HG02763 (cell line): ENCODE measurements around the gene KCNQ1OT1.

Source experiments
- ATAC-seq: cut with Tn5 transposase; IDR thresholded peaks from one replicate; pipeline ENCODE4 v1.9.1; 2021; ENCODE audit warnings: mild to moderate bottlenecking, moderate library complexity; ENCODE audit not compliant: unreplicated experiment

The KCNQ1OT1 gene

DNA sequence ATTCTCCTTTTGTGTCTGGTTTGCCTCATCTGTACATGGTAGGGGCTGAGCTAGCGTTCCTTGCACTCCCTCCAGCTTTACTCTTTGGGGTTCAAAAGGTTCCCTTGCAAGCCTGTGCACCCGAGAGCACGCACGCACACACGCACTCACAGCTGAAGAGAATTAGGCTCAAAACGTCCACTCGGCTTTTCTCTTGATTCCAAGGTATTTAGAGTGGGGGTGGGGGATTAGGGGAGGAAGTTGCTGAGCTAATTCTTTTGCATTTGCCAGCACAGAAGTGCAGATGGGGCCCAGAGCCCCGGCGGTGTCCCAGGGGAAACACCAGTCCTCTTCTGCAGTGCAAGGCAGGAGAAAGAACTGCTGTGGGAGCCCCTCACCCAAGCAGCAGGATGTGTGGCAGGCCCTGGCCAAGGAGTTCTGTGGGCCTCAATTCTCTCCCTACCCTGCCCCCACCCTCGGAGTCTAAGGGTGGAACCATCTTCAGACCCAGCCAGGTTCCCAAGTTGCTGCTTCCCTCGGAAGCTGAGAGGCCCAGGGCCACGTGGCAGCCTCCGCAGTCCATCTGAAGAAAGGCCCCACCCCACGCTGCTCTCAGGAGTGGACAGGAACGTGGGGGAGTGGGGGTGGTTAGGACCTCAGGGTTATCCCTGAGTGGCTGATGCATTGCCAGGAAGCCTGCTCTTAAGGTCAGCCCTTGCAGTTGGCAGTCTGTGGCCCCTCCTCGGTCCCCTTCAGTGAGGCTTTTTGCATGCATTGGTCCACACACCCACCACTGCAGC is 3.8 kb upstream of the KCNQ1OT1 start:
- ATAC-seq: no peak

DNA sequence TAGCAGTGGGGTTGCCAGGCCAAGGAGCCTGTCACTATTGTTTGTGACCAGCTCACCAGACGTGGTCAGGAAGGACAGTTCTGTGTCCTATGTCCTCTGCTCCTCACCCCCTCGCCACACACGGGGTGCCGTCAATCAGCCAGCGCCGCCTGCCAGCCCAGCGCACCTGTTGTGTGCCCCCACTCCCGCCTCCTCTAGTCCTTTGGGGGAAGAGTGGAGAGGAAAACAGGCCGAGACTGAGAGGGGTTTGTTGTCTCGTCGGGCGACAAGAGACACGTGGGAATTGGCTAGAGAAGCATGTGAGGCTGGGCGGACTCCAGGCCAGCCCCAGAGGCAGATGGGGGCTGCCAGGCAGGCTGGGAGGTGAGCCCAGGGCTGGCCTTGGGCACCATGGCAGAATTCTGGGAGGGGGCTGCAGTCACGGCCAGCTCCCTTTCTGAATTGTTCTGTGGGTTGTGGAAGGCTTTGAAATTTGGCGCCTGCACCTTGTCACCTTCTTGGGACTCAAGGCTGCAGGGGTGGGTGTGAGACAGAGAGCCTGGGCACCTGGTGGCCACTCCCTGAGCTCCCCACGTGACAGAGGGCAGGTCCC is 3.1 kb upstream of the KCNQ1OT1 start:
- ATAC-seq: no peak

DNA sequence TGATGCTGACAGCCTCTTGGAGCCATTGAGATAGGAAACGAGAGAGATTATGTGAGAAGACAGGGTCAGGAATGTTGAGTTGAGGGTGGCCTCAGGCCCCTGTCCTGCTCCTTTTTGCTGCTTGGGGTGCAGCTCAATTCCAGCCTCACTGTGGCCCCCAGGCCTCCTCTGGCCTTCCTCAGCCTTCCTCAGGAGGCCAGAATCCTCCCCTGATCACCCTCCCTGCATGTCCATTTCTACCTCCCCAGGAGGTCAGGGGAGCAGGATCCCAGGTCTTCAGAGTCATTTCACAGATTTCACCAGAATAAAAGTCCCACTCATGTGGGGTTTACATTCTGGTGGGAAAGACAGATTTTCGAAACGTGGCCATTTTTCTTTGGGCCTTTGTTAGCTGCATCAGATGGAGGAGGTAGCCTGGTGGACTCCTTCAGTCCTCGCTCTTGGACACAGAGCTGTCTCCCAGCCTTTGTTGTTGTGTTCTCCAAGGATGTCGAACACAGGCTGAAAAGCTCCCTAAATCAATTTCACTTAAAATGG is 2.2 kb upstream of the KCNQ1OT1 start:
- no peak for ATAC-seq

DNA sequence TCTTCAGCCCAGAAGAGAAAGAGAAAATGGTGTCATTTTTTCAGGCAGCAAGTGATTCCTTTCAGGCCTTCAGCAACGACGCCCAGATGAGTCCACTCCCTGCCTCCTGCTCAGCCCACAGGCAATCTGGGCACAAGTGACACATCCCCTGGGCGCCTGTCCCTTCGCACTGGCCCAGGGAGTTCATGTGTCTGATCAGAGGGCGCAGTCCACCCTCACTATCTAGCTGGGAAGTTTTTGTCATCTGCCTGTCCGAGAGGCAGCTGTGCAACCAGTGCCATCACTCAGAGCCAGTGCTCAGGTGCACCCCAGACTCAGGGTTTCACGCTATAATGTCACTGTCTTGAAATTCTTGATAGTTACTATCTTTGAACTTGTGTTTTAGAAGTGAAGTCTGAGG is 1.4 kb upstream of the KCNQ1OT1 start:
- no peak for ATAC-seq

DNA sequence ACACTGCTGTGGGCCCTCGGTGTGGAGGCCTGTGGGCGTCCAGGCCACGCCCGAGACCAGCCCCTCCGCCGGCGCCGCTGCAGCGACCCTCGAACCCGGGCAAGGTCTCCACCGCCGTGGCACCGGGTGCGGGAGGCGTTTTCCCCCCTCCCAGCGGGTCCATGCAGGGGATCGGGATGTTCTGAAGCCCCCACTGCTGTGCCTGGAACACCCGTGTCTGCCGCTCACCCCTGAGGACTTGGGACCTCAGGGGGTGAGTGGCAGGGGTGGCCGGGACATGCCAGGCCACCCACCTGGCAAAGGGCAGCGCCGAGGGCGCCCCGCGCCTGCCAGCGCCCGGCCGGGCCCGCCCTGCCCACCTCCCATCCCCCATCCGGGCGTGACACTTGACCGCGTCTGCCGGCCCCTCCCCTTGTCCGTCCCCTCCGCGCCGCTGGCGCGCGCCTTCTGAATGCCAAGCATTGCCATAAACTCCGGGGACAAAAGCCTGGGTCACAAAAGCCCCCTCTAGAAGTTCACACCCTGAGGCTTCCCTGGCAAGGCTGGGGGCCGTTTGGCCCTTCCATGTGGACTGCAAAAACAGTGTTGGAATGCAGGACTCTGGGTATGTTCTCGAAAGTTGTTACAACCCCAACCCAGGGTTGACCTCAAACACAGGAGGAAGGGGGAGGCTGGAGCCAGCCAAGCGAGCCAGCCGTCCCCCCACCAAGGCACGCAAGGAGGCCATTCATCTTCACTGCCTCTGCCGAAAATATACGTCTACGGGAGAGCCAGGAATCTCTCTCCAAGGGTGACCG is 819 bp upstream of the KCNQ1OT1 start:
- peak; percentile 36 for ATAC-seq

DNA sequence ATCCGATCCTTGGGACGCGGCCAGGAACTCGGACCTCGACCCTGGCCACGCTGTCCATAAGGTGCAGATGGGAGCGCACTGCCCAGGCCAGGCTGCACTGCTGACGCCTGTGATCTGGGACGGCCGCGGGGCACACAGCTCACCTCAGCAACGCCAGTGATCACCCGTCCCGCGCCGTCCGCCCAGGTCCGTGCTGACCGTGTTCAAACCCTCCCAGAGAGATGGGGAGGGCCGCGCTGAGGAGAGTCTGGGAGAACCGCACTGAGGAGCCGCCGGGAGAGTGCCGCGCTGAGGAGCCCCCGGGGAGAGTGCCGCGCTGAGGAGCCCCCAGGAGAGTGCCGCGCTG is 636 bp downstream of the KCNQ1OT1 start:
- ATAC-seq: peak; percentile 3

DNA sequence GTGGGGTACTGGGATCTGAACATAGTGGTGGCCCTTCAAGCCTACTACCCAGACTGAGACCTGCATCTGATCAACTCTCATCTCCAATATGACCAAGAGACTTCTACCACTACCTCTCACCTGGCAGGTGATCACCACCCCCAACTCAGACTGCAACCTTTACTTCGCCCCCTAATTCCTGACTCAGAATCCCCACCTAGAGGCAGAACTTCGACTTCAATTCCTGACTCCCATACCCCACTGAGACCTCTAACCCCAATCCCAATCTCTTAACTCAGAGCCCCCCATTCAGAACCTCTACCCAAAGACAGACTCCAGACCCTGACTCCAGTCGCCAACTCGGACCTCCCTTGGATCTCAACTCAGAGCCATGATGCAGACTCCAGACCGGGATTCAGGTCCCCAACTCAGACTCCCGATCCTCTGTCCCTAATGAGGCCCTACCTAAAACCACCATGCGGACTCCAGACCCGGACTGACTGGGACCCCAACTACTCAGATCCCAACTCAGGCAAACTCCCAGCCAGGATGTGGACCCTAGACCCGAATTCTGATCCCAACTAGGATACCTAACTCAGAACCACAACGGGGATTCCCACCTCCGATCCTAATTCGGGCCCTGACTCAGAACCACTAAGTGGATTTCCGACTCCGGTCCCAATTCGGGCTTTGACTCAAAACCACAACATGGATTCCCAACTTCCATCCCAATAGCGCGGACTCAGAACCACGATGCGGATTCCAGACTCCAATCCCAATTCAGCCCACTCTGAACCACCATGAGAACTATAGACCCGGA is 1.2 kb downstream of the KCNQ1OT1 start:
- ATAC-seq: no peak

DNA sequence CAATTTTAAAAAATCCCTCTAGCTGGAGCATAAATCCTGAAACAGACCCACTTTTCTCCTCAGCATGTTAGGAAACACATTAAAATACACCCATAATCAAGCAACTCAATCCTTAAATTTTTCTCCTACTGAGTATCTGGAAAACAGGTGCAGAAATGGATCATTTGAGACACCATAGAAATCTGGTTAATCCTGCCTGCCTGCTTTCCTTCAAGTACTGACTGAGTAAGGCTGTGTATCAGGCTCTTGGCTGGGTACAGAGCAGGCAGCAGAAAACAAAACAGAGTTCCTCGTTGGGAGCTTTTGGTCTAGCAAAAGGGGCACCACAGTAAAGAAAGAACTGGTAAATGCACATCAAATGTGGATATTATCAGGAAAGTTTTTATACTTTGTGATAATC is 1.9 kb downstream of the KCNQ1OT1 start:
- ATAC-seq: no peak

DNA sequence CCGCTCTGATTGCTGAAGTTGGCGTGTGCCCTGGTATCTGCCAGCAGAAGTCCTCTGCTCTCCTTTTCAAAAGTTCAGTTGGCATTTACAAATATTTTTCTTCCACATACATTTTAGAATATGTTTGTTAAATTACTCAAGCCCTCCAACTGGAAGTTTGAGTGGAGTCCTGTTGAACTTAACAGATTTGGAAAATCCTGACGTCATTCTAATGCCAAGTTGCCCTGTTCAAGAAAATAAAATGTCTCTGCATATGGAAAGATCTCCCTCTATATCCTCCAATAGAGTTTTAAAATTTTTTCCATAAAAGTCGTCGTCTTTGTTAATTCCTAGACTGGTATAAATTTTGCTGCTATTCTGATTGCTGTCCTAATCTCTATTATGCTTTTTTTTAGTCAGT is 3.3 kb downstream of the KCNQ1OT1 start:
- ATAC-seq: no peak

DNA sequence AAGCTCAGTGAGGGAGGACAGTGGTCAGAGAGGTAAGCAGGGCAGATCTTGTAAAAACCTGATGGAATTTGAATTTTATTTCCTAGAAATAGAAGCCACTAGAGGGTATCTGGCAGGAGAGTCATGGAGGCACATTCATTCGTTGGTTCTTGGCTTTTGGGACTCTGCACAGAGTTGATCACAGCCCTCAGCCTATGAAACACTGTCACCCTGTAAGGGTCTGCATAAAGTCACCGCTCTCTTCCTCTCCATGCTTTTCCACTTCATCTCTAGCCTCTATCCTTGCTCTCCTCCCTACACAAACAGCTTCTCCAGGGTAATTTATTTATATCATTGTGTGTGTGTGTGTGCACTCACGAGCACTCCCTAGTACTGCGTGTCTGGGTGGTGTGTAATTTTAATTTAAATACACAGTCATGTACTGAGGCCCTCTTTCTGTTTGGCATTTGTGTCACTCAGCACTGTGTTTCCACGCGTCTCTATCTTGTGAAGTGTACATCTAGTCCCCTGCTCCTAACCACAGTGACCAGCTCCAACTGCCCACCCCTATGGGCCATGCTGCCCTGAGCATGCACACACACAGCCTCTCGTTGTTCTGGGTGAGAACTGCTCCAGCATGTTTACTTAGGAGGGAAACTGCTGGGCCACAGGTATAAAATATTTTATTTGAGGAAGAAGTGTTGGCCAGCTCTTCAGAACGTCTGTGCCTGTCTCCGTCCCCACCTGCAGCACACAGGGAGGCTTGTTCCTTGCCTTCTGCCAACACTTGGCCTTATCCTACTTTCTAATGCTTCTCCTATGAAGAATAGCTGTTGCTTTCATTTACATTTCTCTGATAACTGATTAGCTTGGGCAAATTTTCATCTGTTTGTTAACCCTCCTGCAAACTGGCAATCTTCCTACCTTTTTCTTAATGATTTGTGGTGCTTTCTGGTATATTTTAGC is 4.5 kb downstream of the KCNQ1OT1 start:
- ATAC-seq: no peak

DNA sequence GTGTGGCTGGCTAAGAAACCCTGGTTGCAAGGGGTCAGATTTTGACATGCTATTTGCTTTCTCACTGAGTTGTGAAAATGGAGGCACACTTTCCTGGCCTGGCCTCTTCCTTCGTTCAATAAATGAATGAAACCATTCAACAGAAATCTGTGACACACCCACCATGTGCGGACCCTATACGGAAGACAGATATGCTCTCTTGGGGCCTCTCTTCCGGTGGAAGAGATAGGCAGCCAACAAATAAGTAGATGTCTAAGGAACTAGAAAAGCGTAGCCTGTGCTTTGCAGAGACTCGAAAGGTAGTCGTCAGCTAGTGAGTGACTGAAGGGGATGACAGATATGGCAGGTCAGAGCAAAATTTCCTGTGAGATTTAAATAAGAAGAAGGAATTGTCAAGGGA is 5.3 kb downstream of the KCNQ1OT1 start:
- ATAC-seq: no peak

DNA sequence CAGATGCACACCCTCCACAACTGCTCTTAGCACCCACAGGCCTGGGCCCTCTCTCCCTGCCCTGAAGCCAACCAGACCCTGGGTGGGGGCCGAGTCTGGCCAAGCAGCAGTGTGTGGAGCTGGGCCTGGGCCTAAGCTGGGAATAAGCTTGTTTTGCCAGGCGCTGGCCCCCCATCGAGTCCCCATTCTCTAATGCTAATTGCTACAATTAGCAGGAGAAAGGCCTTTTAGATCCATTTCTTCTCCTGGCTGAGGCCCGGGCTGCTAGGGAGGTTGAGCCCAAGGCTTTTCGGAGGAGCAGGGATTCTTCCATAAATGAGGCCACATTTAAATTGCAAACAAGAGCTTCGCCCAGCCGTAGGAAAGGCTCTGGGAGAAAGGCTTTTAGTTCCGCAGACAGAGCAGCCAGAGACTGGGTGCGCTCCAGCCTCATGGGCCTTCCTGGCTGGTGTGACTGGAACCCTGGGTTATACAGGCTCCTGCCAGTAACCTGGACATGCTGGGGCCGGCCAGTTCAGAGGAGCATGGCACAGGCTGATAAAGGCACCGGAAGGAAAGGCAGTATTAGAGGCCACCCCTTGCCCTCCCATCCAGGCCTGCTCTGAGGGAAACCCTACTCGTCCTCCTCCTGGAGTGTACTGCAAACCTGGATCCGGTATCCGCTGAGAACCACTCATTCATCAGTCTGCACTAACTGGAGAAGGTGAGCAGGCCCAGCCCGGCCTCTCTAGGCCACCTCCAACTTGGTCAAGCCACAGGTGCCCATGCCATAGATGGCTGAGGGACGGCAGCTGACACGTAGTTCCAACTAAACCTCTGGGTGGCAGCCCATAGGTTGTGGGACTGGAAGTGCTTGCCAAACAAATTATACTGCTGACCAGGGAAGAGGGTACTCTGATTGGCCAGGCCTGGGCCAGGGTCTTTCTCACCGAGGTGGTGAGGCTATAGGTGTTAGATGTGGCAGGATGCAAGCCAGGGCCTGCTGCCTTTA is 6.2 kb downstream of the KCNQ1OT1 start:
- ATAC-seq: no peak

DNA sequence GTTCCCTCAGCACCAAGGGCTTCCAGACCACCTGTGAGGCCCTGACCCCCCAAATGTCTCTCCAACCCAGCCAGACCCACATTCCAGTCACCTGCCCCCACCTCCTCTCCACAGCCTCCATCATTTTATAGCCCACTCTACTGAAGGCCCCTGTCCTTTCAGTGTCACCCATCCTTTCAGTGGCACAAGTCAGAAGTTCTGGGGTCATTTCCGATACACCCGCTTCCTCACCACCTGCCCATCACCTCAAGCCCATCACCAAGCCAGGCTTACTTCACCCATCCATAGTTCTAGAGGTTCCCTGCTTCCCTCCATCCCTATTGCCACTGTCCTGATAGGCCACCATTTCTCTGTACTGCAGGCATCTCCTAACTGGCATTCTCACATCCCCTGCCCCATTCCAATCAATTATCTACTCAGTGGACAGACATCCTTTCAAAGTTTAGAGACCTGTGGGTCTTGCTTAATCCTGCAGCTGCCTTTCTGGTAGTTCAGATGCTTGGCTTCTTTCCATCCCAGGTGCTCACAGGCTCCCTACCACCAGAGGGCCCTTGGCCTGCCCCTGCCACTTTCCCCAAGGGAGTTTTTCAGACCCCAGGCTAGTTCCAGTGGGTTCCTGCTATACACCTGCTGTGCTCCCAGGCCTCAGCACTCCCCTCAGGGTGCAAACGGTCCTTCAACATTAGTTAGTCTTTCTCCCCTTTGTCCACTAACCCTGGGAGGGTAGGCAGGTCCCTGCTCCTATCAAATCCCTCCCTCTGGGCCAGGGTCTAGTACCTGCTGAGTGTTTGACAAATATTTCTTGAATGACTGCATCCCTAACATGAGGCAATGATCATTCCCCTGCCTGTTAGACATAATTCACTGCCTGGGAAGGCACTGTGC is 7.6 kb downstream of the KCNQ1OT1 start:
- ATAC-seq: no peak

DNA sequence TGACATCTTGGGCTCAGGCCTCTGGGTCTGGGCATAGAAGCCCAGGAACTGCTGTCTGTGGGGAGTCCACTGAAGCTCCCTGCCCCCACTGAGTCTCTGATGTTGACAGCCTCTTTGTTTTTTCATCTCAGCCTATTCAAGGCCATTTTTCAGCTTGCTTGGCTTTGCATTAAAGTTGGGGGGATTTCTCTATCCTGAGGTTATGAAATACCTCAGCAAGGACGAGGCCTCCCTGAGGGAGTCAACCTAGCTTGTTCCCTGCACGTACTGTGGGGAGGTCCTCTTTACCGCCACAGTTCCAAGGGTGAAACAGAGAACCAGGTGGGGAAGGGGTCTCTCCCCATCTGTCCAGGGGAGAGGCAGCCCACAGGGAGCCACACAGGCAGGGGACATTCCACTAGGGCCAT is 8.4 kb downstream of the KCNQ1OT1 start:
- no peak for ATAC-seq

DNA sequence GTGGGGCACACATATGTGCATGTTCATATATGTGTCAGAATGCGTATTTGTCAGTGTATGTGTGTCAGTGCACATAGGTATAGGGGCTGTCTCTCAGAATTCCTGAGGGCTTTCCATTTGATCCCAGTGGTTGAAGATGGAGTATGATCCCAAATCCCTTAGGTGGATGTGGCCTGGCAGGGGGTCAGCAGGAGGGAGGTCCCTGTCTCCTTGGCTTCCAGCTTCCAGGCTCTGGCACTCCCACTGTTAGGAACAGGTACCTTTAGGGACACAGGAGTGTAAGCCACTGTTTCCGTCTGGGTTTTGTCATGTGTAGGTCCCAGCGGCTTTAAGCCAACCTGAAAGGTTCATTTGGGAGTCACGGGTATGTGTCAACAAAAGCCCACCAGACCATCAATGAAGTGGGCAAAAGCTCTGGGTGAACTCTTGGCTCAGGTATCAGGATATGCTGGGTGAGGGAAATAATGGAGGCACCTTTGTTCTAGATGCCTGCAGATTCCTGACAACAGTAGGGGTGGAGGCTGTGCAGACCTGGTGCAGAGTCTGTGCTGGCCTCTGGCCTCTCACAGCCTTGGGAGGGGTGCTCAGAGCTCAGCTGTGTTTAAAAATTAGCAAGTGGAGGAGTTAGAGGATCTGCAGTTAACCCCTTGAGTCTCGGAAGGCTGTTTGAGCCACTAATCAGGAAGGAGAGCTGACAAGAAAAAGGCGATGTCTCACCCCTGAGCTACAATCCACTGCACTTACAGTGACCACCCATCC is 9.0 kb downstream of the KCNQ1OT1 start:
- ATAC-seq: no peak

DNA sequence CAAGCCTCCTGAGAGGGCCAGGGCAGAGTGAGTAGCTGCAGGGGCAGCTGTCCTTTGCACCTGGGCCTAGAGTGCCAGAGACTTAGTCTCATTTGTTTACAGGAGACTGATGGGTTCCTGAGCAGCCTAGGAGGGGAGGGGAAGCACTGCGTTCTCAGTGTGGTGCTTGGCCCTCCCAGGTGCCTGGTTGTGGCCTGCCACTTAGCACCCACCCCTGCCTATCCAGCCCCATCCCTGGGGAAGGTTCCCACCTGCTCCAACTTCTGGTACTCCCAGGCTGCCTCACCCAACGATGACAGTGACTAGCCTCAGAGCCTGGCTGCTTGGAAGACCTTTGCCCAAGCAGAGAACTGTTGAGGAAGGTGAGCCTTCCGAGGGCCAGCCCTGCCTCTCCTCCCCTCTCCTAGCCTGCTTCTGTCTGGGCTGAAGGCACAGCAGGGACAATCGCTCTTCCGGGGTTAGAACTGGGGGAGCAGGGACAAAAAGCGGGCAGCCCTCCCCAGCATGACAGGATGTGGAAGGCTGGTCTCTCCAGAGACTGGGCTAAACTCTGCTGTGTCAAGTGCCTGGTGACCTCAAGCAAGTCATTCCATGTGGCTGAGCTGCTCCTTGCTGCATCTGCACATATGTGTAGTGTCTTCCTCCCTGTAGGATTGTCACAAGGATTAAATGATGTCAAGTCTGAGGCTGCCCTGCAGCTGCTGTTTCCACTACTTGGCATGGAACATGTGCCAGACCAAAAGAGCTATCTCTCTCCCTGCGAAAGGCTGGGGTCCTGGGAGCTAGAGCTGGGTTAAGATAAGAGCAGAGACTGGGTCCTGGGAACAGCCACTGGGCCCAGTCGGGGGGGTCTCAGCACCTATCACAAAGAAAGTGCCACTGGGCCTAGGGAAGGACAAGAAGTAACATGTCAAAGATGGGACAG is 9.9 kb downstream of the KCNQ1OT1 start:
- no peak for ATAC-seq
